ENCODE measurements around the gene HELB.

GRCh38 chr12:66280561-66280960 is 21.7 kb upstream of the HELB start:
- TF ChIP-seq CTCF (IDR thresholded peaks at IDR 0.05): no peak
- TF ChIP-seq POLR2A (IDR thresholded peaks at IDR 0.05): no peak
- TF ChIP-seq POLR2AphosphoS5 (IDR thresholded peaks at IDR 0.05): no peak

Data from stomach (tissue), 4 donors.